ENCODE measurements around the gene TRPM7. TPM values are rescaled to one million over a fixed set of nuclear protein-coding genes. Genes with fewer than 3 reads are reported as not detected.
"Not testable (repeated sequence)": the region's sequence is repeated elsewhere in the genome, so short reads cannot be mapped to it uniquely, and the experiment has no call there.

Gene TRPM7
- polyA plus RNA-seq, 2 of the 4 experiments (the other 2 are of a cell fraction), result 25.7 to 47.8 TPM

GRCh38 chr15:50698101-50698500 lies 11.5 kb upstream of the TRPM7 start:
- Histone ChIP-seq H3K9me3 (no peaks in the 10 kb centered on the region), H3K4me2 (no peak overlapping the region), H3K4me1 (peaks cover 11% of the 10 kb centered on the region; the same call in 2 of the 3 replicates), H3K4me3 (no peak overlapping the region), H3K27ac (no peak overlapping the region)
- FAIRE-seq (no peak), DNase-seq (ENCODE audit: low read depth in 1 of 2, low spot score in 1 of 2) (no peak), ATAC-seq (no peak)
- CTCF ChIA-PET, result interaction anchor here (1.1 to 1.7 kb wide), 3 partner anchors 9 to 178 kb away, joined by 3 to 8 read pairs (median 5); no protein-coding TSS in a partner anchor
- POLR2A ChIA-PET, result no interaction called here
- WGBS (ENCODE audit: missing lambda C conversion rate), result 90% methylated on average over 8 of the region's 8 CpGs
- TF ChIP-seq HOXB13 (CRISPR knock-in tag; IDR thresholded peaks at IDR 0.05; ENCODE audit: low read depth) (no peak), USF2 (IDR thresholded peaks at IDR 0.05) (no peak), POLR2AphosphoS2 (conservative IDR thresholded peaks at IDR 0.05; ENCODE audit: low read length) (no peak), RCOR1 (IDR thresholded peaks at IDR 0.05; ENCODE audit: low read depth, low read length) (no peak), RFX5 (IDR thresholded peaks at IDR 0.05) (no peak), TP53 (CRISPR knock-in tag; IDR thresholded peaks at IDR 0.05) (no peak), MAZ (IDR thresholded peaks at IDR 0.05; ENCODE audit: borderline replicate concordance, low read depth, low read length) (no peak), ZFP36 (IDR thresholded peaks at IDR 0.05; ENCODE audit: borderline replicate concordance, partially characterized antibody) (no peak), KDM5A (IDR thresholded peaks at IDR 0.05) (no peak), E2F6 (IDR thresholded peaks at IDR 0.05; ENCODE audit: borderline replicate concordance, low read depth) (no peak), REST (IDR thresholded peaks at IDR 0.05) (no peak), PBX3 (IDR thresholded peaks at IDR 0.05) (no peak), HOXA7 (CRISPR knock-in tag; IDR thresholded peaks at IDR 0.05) (no peak)
- TF ChIP-seq, protein P1, sequence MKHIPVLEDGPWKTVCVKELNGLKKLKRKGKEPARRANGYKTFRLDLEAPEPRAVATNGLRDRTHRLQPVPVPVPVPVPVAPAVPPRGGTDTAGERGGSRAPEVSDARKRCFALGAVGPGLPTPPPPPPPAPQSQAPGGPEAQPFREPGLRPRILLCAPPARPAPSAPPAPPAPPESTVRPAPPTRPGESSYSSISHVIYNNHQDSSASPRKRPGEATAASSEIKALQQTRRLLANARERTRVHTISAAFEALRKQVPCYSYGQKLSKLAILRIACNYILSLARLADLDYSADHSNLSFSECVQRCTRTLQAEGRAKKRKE (CRISPR knock-in tag; IDR thresholded peaks at IDR 0.05; ENCODE audit: low read depth), result no peak

- FAIRE-seq (no peak), DNase-seq (ENCODE audit: low read depth in 1 of 2, low spot score in 1 of 2) (no peak), ATAC-seq (no peak)
- CTCF ChIA-PET, result interaction anchor here (1.1 to 1.7 kb wide), 3 partner anchors 10 to 179 kb away, joined by 3 to 8 read pairs (median 5); no protein-coding TSS in a partner anchor
- Histone ChIP-seq H3K4me3 (no peak overlapping the region), H3K9me3 (no peaks in the 10 kb centered on the region), H3K4me1 (0 out of 3 replicates have a peak, but pooled peaks cover 6% of the 10 kb centered on the region), H3K4me2 (0 out of 3 replicates have a peak overlapping the region, but pooled peaks have one; percentile 16), H3K27ac (no peak overlapping the region)
- TF ChIP-seq KDM1A (IDR thresholded peaks at IDR 0.05; ENCODE audit: low read depth) (no peak), BCL3 (IDR thresholded peaks at IDR 0.05) (no peak), HES2 (IDR thresholded peaks at IDR 0.05) (no peak), FOSB (CRISPR knock-in tag; IDR thresholded peaks at IDR 0.05) (no peak), PHF8 (IDR thresholded peaks at IDR 0.05; ENCODE audit: borderline replicate concordance, low read depth) (no peak)
- WGBS (ENCODE audit: missing lambda C conversion rate), result 77% methylated on average over 4 of the region's 4 CpGs
- POLR2A ChIA-PET, result no interaction called here
Measured at GRCh38 chr15:50697109-50697797, 10.7 kb upstream of the TRPM7 start.

GRCh38 chr15:50694634-50695165 lies 8.1 kb upstream of the TRPM7 start:
- FAIRE-seq, result not testable (repeated sequence)

More at GRCh38 chr15:50694634-50695165, 8.1 kb upstream of the TRPM7 start:
- 92% methylated on average over 9 of the region's 9 CpGs for WGBS (ENCODE audit: missing lambda C conversion rate)
- H3K27ac ChIP-seq; H3K9me3 ChIP-seq; H3K4me3 ChIP-seq; DNase-seq (ENCODE audit: low read depth in 1 of 2, low spot score in 1 of 2); H3K4me1 ChIP-seq; H3K4me2 ChIP-seq; ATAC-seq; CTCF ChIA-PET: not testable (repeated sequence)
- POLR2A ChIA-PET, result interaction anchor here (0.7 kb wide), 1 partner anchor 190 kb away, joined by 3 read pairs; no protein-coding TSS in a partner anchor

Data from A549 (cell line).